AML-193 (cell line): Measurements from ENCODE around the gene OR13C8.

ENCODE experiments used
- DNase-seq, 2 experiments: peaks; one replicate each; lab custom pipeline; 2025; lab: John Stamatoyannopoulos, UW

OR13C8 gene

DNA sequence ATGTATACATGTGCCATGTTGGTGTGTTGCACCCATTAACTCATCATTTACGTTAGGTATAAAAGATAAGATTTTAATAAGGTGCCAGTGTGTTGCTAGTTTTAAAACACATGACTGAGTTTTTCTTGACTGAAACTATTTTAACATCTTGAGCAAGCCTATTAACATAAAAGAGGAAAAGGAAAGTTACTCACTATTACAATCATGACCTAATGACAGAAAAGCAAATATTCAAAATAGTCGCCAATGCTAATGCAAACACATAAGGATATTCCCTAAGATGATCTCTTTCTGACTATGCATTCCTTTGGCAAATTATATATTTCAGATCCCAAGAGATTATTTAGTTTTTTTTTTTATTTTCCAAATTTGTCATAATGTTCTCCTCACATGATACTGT lies 42.2 kb downstream of the OR13C8 start:
- DNase-seq, result no peak

DNA sequence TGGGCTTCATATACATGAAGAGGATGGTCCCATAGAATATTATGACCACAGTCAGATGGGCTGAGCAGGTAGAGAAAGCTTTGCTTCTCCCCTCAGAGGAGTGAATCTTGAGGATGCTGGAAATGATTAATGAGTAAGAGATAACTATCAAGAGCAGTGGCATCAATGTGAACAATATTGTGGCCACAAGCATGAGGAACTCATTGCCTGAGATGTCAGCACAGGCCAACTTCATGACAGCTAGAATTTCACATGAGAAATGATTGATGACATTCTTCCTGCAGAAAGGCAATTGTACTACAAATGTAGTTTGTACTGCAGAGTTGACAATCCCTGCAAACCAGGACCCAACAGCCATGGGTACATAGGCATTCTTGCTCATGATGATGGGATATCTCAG lies 48.5 kb downstream of the OR13C8 start:
- DNase-seq, result no peak

DNA sequence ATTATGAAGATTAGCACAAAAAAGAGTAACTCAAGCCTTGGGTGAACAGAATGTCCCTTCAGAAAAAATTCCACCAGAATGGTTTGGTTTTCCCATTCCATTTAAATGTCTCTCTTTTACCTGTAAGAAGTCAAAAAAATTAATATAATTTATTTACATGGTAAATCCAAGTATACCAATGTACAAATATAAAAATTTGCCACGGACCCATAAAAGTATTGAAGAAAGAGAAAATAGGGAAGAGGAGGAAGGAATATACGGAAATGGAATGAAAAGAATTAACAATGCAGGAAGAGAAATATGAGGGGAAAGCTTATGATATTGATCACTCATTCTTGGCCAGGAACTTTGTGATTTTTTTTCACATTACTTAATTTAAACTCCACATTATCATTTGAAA lies 49.1 kb downstream of the OR13C8 start, which contains the start of gene OR13C9:
OR13C9 (minus strand) TSS at position 101 of the 400 bp plus-strand sequence; CDS start at position 101, 0 bp downstream.
- DNase-seq, result no peak
